PFSK-1 (cell line): ENCODE data around the gene FOXL2NB.

ENCODE experiments used
- FOXP2 ChIP-seq: optimal IDR thresholded peaks from 2 replicates; pipeline ENCODE3; 2011; ENCODE audit warnings: borderline replicate concordance, control low read depth, inconsistent platforms; ENCODE audit not compliant: insufficient read depth; ENCODE audit errors: extremely low read length, extremely low read depth
- POLR2AphosphoS5 ChIP-seq: IDR thresholded peaks from 2 replicates; pipeline ENCODE4 v1.6.1; 2012; ENCODE audit warnings: low read depth, mild to moderate bottlenecking, control low read depth, low read length, moderate library complexity
- REST ChIP-seq, 2 experiments: IDR thresholded peaks; 2 replicates each; pipeline versions ENCODE4 v1.6.1 to v1.8.0; 2011 to 2012; ENCODE audit warnings: low read depth in 2 of 2, low read length in 2 of 2, control low read depth in 1 of 2, inconsistent platforms in 1 of 2, mild to moderate bottlenecking in 1 of 2, moderate library complexity in 1 of 2; ENCODE audit not compliant: insufficient read depth in 1 of 2
- SIN3A ChIP-seq: IDR thresholded peaks from 2 replicates; pipeline ENCODE4 v1.6.1; 2012; ENCODE audit warnings: mild to moderate bottlenecking, low read length, moderate library complexity, borderline replicate concordance; ENCODE audit not compliant: insufficient read depth
- TAF1 ChIP-seq: IDR thresholded peaks from 2 replicates; pipeline ENCODE4 v1.6.1; 2012; ENCODE audit warnings: low read length, control low read depth, borderline replicate concordance; ENCODE audit not compliant: insufficient read depth

Gene FOXL2NB

GRCh38 chr3:138943724-138944653, 3.0 kb upstream of the FOXL2NB start:
- TF ChIP-seq TAF1 (no peak), POLR2AphosphoS5 (no peak), REST (IDR thresholded peaks at IDR 0.05; ENCODE audit: insufficient read depth in 1 of 2, low read depth in 2 of 2, low read length in 2 of 2) (no peak), FOXP2 (no peak)

GRCh38 chr3:138944654-138944928, 2.4 kb upstream of the FOXL2NB start:
- TF ChIP-seq SIN3A (no peak), POLR2AphosphoS5 (no peak), REST (IDR thresholded peaks at IDR 0.05; ENCODE audit: insufficient read depth in 1 of 2, low read depth in 2 of 2, low read length in 2 of 2) (no peak), TAF1 (no peak), FOXP2 (no peak)

GRCh38 chr3:138944929-138945708, 1.9 kb upstream of the FOXL2NB start:
- TF ChIP-seq POLR2AphosphoS5 (no peak), REST (IDR thresholded peaks at IDR 0.05; ENCODE audit: insufficient read depth in 1 of 2, low read depth in 2 of 2, low read length in 2 of 2) (no peak), FOXP2 (no peak), SIN3A (no peak), TAF1 (no peak)

- TF ChIP-seq FOXP2, result no peak
- no peak for TF ChIP-seq REST (IDR thresholded peaks at IDR 0.05; ENCODE audit: insufficient read depth in 1 of 2, low read depth in 2 of 2, low read length in 2 of 2)
- no peak for TF ChIP-seq SIN3A
- TF ChIP-seq TAF1, result no peak
Observed at GRCh38 chr3:138945709-138946662, 1.0 kb upstream of the FOXL2NB start.
